C4-2B (cell line): Measurements from ENCODE around the gene PODXL.

Source experiments
- H3K27ac ChIP-seq: fragments of 450-650 bp; 2 replicates; pipeline ENCODE4 v1.5.1; 2017
- CTCF ChIP-seq: fragments of 450-650 bp; conservative IDR thresholded peaks from 2 replicates; pipeline ENCODE4 v1.5.1; 2017; ENCODE audit warnings: mild to moderate bottlenecking
- ZFX ChIP-seq: fragments of 450-650 bp; IDR thresholded peaks from 2 replicates; pipeline ENCODE4 v1.6.1; 2017

The PODXL gene

GRCh38 chr7:131502810-131503508 is 53.5 kb downstream of the PODXL start:
- no peak overlapping the region for H3K27ac ChIP-seq
- TF ChIP-seq ZFX (no peak), CTCF (no peak)

- TF ChIP-seq ZFX (no peak), CTCF (no peak)
- H3K27ac ChIP-seq = no peak overlapping the region
Observed at GRCh38 chr7:131501930-131502685, 54.3 kb downstream of the PODXL start.

- TF ChIP-seq CTCF = no peak
- no peak for TF ChIP-seq ZFX
- H3K27ac ChIP-seq = no peak overlapping the region
Observed at GRCh38 chr7:131501422-131501821, 55.0 kb downstream of the PODXL start.

- H3K27ac ChIP-seq = no peak overlapping the region
- no peak for TF ChIP-seq CTCF
- no peak for TF ChIP-seq ZFX
Observed at GRCh38 chr7:131500357-131500756, 56.1 kb downstream of the PODXL start.

- TF ChIP-seq CTCF (no peak), ZFX (no peak)
- no peak overlapping the region for H3K27ac ChIP-seq
Observed at GRCh38 chr7:131499801-131500200, 56.6 kb downstream of the PODXL start.

- no peak overlapping the region for H3K27ac ChIP-seq
- TF ChIP-seq CTCF (no peak), ZFX (no peak)
Observed at GRCh38 chr7:131498237-131498885, 58.1 kb downstream of the PODXL start.

GRCh38 chr7:131497454-131497853 is 59.0 kb downstream of the PODXL start:
- TF ChIP-seq ZFX (no peak), CTCF (no peak)
- H3K27ac ChIP-seq = no peak overlapping the region
